DOHH2 (cell line): ENCODE results near the gene HOXC9.

ENCODE experiments used
- CTCF ChIP-seq: fragments of 200-600 bp; sonication (generic); IDR thresholded peaks from one replicate; pipeline ENCODE4 v1.5.1; 2014; ENCODE audit warnings: antibody characterized with exemption, mild to moderate bottlenecking, low read depth, low read length; ENCODE audit not compliant: poor library complexity, severe bottlenecking
- EZH2phosphoT487 ChIP-seq: fragments of 200-600 bp; sonication (generic); IDR thresholded peaks from 2 replicates; pipeline ENCODE4 v1.6.1; 2017; ENCODE audit warnings: borderline replicate concordance, mild to moderate bottlenecking, antibody characterized with exemption, low read length, moderate library complexity, mixed read lengths

- TF ChIP-seq CTCF (no peak), EZH2phosphoT487 (no peak)
These were observed 18.0 kb downstream of the HOXC9 start for GRCh38 chr12:54017878-54018467.
